Endodermal cell (in vitro differentiated cells): ENCODE measurements around the gene KIF16B. TPM values are rescaled to one million over a fixed set of nuclear protein-coding genes. Genes with fewer than 3 reads are reported as not detected.

Experiments used
- DNase-seq: peaks from one replicate; pipeline ENCODE4 v3.0.0-alpha.2; 2017
- H3K27ac ChIP-seq: 2 replicates; pipeline ENCODE4 v1.5.1; 2013; ENCODE audit warnings: mild to moderate bottlenecking, low read depth, low read length, moderate library complexity
- H3K27me3 ChIP-seq: 2 replicates; pipeline ENCODE4 v1.6.1; 2013; ENCODE audit warnings: mild to moderate bottlenecking, low read length, moderate library complexity; ENCODE audit not compliant: insufficient read depth, control insufficient read depth, poor library complexity, severe bottlenecking
- H3K36me3 ChIP-seq: 2 replicates; pipeline ENCODE4 v1.7.0; 2013; ENCODE audit warnings: mild to moderate bottlenecking, low read length, moderate library complexity; ENCODE audit not compliant: control insufficient read depth, insufficient read depth
- H3K4me1 ChIP-seq: one replicate; pipeline ENCODE4 v1.7.0; 2013; ENCODE audit warnings: low read length; ENCODE audit not compliant: control insufficient read depth, insufficient read depth
- H3K4me3 ChIP-seq: 2 replicates; pipeline ENCODE4 v1.5.1; 2013; ENCODE audit warnings: mild to moderate bottlenecking, low read length, moderate library complexity
- H3K9ac ChIP-seq: 2 replicates; pipeline ENCODE4 v1.6.1; 2013; ENCODE audit warnings: mild to moderate bottlenecking, low read length, moderate library complexity; ENCODE audit not compliant: poor library complexity, severe bottlenecking; ENCODE audit errors: extremely low read depth
- H3K9me3 ChIP-seq: 2 replicates; pipeline ENCODE4 v1.6.1; 2013; ENCODE audit warnings: mild to moderate bottlenecking, low read length, moderate library complexity; ENCODE audit not compliant: control insufficient read depth
- H3K27ac Mint-ChIP-seq: 2 replicates; pipeline ENCODE4 v1.8.0; 2020; ENCODE audit warnings: mixed read lengths
- H3K27me3 Mint-ChIP-seq: 2 replicates; pipeline ENCODE4 v1.8.0; 2021; ENCODE audit warnings: mild to moderate bottlenecking, mixed read lengths; ENCODE audit not compliant: insufficient read depth
- H3K36me3 Mint-ChIP-seq: 2 replicates; pipeline ENCODE4 v1.8.0; 2020; ENCODE audit warnings: low read depth, mixed read lengths
- H3K4me1 Mint-ChIP-seq: 2 replicates; pipeline ENCODE4 v1.8.0; 2020; ENCODE audit warnings: mixed read lengths
- H3K4me3 Mint-ChIP-seq: 2 replicates; pipeline ENCODE4 v1.8.0; 2020; ENCODE audit warnings: mild to moderate bottlenecking, moderate library complexity, mixed read lengths
- H3K9me3 Mint-ChIP-seq: 2 replicates; pipeline ENCODE4 v1.8.0; 2020; ENCODE audit warnings: mild to moderate bottlenecking, mixed read lengths
- WGBS, 2 experiments: methylation state at CpG; one replicate each; pipeline versions ENCODE4 v1.1.5 to v1.1.7; 2013; ENCODE audit warnings: missing lambda C conversion rate in 2 of 2, mixed read lengths in 1 of 2; ENCODE audit not compliant: insufficient coverage in 1 of 2, insufficient read length in 1 of 2; 5-methylcytosine and 5-hydroxymethylcytosine counted together
- total RNA-seq, 2 donors: library from RNA; stranded (reverse); fragmentation: NEBNext Ultra II Directional in 1 of 2; extraction: Animal tissue kit (Norgen Biotek cat#: 25700) in 1 of 2; gene quantifications; 2 replicates in 1 of 2; 3 replicates in 1 of 2; pipeline ENCODE4 v1.2.1, GENCODE V29; 2021
- TF ChIP-seq, protein P1 (sequence below): fragments of 200-600 bp; sonication (generic); conservative IDR thresholded peaks from 2 replicates; pipeline ENCODE4 v1.5.0; 2021; ENCODE audit warnings: antibody characterized with exemption, mild to moderate bottlenecking

The KIF16B gene
- total RNA-seq, 2 donors from 2014 or later = 17.3 to 18.8 TPM

DNA sequence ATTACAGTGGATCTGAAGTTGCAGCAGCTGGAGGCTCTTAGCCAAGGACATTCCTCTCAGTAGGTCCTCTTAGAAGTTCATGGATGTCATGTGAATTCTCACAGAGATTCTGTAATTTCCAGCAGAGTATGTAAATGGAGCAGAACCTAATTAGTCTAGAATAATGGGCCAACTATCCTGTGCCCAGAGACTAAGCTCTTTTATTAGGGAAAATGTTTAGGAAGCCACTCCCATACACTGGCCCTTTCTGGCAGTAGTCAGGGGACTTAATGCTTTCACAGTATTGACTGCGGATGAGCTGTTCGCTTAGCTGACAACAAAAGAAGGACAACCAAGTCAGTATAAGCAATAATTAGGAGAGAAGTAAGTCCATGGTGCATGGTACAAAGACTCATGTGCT is 43.8 kb upstream of the KIF16B start:
- TF ChIP-seq, protein P1, sequence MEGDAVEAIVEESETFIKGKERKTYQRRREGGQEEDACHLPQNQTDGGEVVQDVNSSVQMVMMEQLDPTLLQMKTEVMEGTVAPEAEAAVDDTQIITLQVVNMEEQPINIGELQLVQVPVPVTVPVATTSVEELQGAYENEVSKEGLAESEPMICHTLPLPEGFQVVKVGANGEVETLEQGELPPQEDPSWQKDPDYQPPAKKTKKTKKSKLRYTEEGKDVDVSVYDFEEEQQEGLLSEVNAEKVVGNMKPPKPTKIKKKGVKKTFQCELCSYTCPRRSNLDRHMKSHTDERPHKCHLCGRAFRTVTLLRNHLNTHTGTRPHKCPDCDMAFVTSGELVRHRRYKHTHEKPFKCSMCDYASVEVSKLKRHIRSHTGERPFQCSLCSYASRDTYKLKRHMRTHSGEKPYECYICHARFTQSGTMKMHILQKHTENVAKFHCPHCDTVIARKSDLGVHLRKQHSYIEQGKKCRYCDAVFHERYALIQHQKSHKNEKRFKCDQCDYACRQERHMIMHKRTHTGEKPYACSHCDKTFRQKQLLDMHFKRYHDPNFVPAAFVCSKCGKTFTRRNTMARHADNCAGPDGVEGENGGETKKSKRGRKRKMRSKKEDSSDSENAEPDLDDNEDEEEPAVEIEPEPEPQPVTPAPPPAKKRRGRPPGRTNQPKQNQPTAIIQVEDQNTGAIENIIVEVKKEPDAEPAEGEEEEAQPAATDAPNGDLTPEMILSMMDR = no peak
- H3K4me1 ChIP-seq = peaks cover 10% of the 10 kb centered on the region
- H3K36me3 ChIP-seq = no peaks in the 10 kb centered on the region
- Mint-ChIP-seq H3K4me1 (peaks cover 34% of the 10 kb centered on the region), H3K4me3 (no peak overlapping the region), H3K9me3 (peaks cover 25% of the 10 kb centered on the region), H3K27me3 (no peaks in the 10 kb centered on the region), H3K27ac (no peak overlapping the region), H3K36me3 (peaks cover 10% of the 10 kb centered on the region)
- no peak overlapping the region for H3K27ac ChIP-seq
- 66 to 94% methylated on average over 2 of the region's 2 CpGs for WGBS, 2 experiments
- peak overlapping the region; percentile 48 for H3K4me3 ChIP-seq
- H3K27me3 ChIP-seq = no peaks in the 10 kb centered on the region
- DNase-seq = no peak
- peaks cover 23% of the 10 kb centered on the region for H3K9me3 ChIP-seq
- H3K9ac ChIP-seq = no peak overlapping the region

DNA sequence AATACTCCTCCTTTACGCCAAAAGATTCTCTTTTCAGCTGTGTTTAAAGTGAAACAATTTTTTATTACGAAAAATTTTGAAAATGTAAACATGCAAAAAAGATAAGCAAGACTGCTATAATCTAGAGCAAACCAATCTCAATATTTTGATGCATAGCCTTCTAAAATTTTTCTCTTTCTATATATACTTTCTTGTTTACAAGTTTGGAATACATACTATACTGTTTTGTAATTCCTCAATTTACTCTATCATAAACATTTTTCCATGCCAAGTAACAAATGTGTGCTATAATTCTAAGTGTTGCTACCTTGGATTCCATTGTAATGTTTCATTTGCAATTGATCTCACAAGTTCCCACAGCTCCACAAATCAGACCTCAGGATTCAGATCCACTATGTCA is 43.1 kb upstream of the KIF16B start:
- Histone ChIP-seq H3K9ac (no peak overlapping the region), H3K27me3 (no peaks in the 10 kb centered on the region), H3K27ac (no peak overlapping the region), H3K36me3 (no peaks in the 10 kb centered on the region), H3K4me3 (no peak overlapping the region), H3K4me1 (peaks cover 7% of the 10 kb centered on the region), H3K9me3 (peaks cover 23% of the 10 kb centered on the region)
- Mint-ChIP-seq H3K27ac (no peak overlapping the region), H3K4me1 (peaks cover 27% of the 10 kb centered on the region), H3K9me3 (peaks cover 25% of the 10 kb centered on the region), H3K27me3 (no peaks in the 10 kb centered on the region), H3K4me3 (no peak overlapping the region), H3K36me3 (peaks cover 10% of the 10 kb centered on the region)
- no peak for DNase-seq
- TF ChIP-seq, protein P1 = no peak
- 100% methylated on average over 1 to 2 of the region's 2 CpGs for WGBS, 2 experiments

GRCh38 chr20:16615199-16615598 is 42.0 kb upstream of the KIF16B start:
- Mint-ChIP-seq H3K4me3 (no peak overlapping the region), H3K4me1 (peaks cover 17% of the 10 kb centered on the region), H3K36me3 (peaks cover 10% of the 10 kb centered on the region), H3K27ac (no peak overlapping the region), H3K27me3 (no peaks in the 10 kb centered on the region), H3K9me3 (peaks cover 25% of the 10 kb centered on the region)
- no peak for DNase-seq
- Histone ChIP-seq H3K4me3 (no peak overlapping the region), H3K9ac (no peak overlapping the region), H3K36me3 (no peaks in the 10 kb centered on the region), H3K4me1 (peaks cover 5% of the 10 kb centered on the region), H3K9me3 (peaks cover 23% of the 10 kb centered on the region), H3K27ac (no peak overlapping the region), H3K27me3 (no peaks in the 10 kb centered on the region)
- TF ChIP-seq, protein P1 = no peak
- 79 to 90% methylated on average over 6 to 7 of the region's 7 CpGs for WGBS, 2 experiments
